CD4-positive, alpha-beta T cell (primary cell): ENCODE data around the gene HIPK2. TPM values are rescaled to one million over a fixed set of nuclear protein-coding genes. Genes with fewer than 3 reads are reported as not detected.

Experiments used
- ATAC-seq: fragments of 200-7000 bp; cut with Tn5 transposase; one replicate; pipeline ENCODE4 v1.10.0; 2022; ENCODE audit warnings: mild to moderate bottlenecking; ENCODE audit not compliant: poor library complexity
- CTCF ChIA-PET: fragments of 350-600 bp; sonication (Branson Sonifier 250); formaldehyde crosslinking; loops from one replicate; lab custom pipeline; 2021; ENCODE audit warnings: antibody characterized with exemption, inconsistent platforms; lab: Charles Lee
- POLR2A ChIA-PET: fragments of 350-600 bp; sonication (Branson Sonifier 250); formaldehyde crosslinking; loops from one replicate; lab custom pipeline; 2021; ENCODE audit warnings: antibody characterized with exemption, inconsistent platforms; lab: Charles Lee
- DNase-seq, 14 experiments: peaks; one replicate each; pipeline ENCODE4 v3.0.0-alpha.2; 2013 to 2020; ENCODE audit warnings: mixed read lengths in 2 of 14
- H3K27ac ChIP-seq, 2 donors: one replicate each; pipeline versions ENCODE4 v1.5.1 to v1.7.0; 2013; ENCODE audit warnings: low read length in 2 of 2, low read depth in 1 of 2, mild to moderate bottlenecking in 1 of 2
- H3K27me3 ChIP-seq, 2 experiments: 1 replicate in 1 of 2; 2 replicates in 1 of 2; pipeline versions ENCODE4 v1.6.1 to v1.7.0; 2013; ENCODE audit warnings: low read length in 2 of 2, control low read depth in 1 of 2, mild to moderate bottlenecking in 1 of 2, moderate library complexity in 1 of 2; ENCODE audit not compliant: insufficient read depth in 2 of 2, control insufficient read depth in 1 of 2
- H3K36me3 ChIP-seq: one replicate; pipeline ENCODE4 v1.6.1; 2013; ENCODE audit warnings: low read length, control low read depth; ENCODE audit not compliant: insufficient read depth
- H3K4me1 ChIP-seq: one replicate; pipeline ENCODE4 v1.6.1; 2013; ENCODE audit warnings: low read length, control low read depth; ENCODE audit not compliant: insufficient read depth
- H3K4me3 ChIP-seq: one replicate; pipeline ENCODE4 v1.5.1; 2013; ENCODE audit warnings: mild to moderate bottlenecking, low read length, moderate library complexity
- H3K9me3 ChIP-seq, 2 experiments: 1 replicate in 1 of 2; 2 replicates in 1 of 2; pipeline versions ENCODE4 v1.6.1 to v1.7.0; 2013; ENCODE audit warnings: low read length in 2 of 2, mild to moderate bottlenecking in 2 of 2, control low read depth in 1 of 2, moderate library complexity in 1 of 2; ENCODE audit not compliant: control insufficient read depth in 1 of 2, insufficient read depth in 1 of 2
- H3K27ac Mint-ChIP-seq: one replicate; pipeline ENCODE4 v1.8.0; 2020; ENCODE audit warnings: mixed read lengths
- H3K27me3 Mint-ChIP-seq: one replicate; pipeline ENCODE4 v1.8.0; 2021; ENCODE audit warnings: mixed read lengths
- H3K36me3 Mint-ChIP-seq: one replicate; pipeline ENCODE4 v1.8.0; 2021; ENCODE audit warnings: low read depth, mixed read lengths
- H3K4me1 Mint-ChIP-seq: one replicate; pipeline ENCODE4 v1.8.0; 2021; ENCODE audit warnings: low read depth, mixed read lengths
- H3K4me3 Mint-ChIP-seq: one replicate; pipeline ENCODE4 v1.8.0; 2020; ENCODE audit warnings: mild to moderate bottlenecking, mixed read lengths
- H3K9me3 Mint-ChIP-seq: one replicate; pipeline ENCODE4 v1.8.0; 2020; ENCODE audit warnings: mixed read lengths
- CTCF ChIP-seq: fragments of 200-600 bp; IDR thresholded peaks from one replicate; pipeline ENCODE4 v1.8.0; 2022; ENCODE audit warnings: antibody characterized with exemption, mild to moderate bottlenecking
- intact Hi-C, 2 experiments: fragments of 100-400 bp; cut with DNase I in 1 of 2; cut with micrococcal nuclease in 1 of 2; formaldehyde crosslinking; loops; one replicate each; pipeline versions ENCODE4 v1.15.1 to v1.9.0; 2023 to 2025; cut with DNase I, micrococcal nuclease
- total RNA-seq, 174 experiments: library from RNA in 2 of 174; stranded (reverse) in 2 of 174; gene quantifications; one replicate each; pipeline ENCODE4 v1.2.3 and lab custom pipeline; 2021 to 2026

Gene HIPK2
- total RNA-seq, 2 experiments from 2014 or later: 36.5 to 37.0 TPM

GRCh38 chr7:139713061-139713460, 64.7 kb downstream of the HIPK2 start:
- Histone ChIP-seq H3K4me3 (no peak overlapping the region), H3K27ac (no peak overlapping the region), H3K9me3 (no peaks in the 10 kb centered on the region), H3K4me1 (no peaks in the 10 kb centered on the region), H3K36me3 (peaks cover 32% of the 10 kb centered on the region), H3K27me3 (no peaks in the 10 kb centered on the region)
- DNase-seq (no peak), ATAC-seq (no peak)
- intact Hi-C loops: no loop called here
- ChIA-PET POLR2A (no interaction called here), CTCF (no interaction called here)
- H3K27ac Mint-ChIP-seq: no peak overlapping the region
- H3K4me1 Mint-ChIP-seq: peaks cover 13% of the 10 kb centered on the region
- no peak for TF ChIP-seq CTCF
- H3K36me3 Mint-ChIP-seq: peaks cover 77% of the 10 kb centered on the region
- no peak overlapping the region for H3K4me3 Mint-ChIP-seq
- no peaks in the 10 kb centered on the region for H3K27me3 Mint-ChIP-seq
- H3K9me3 Mint-ChIP-seq: no peaks in the 10 kb centered on the region

- no peaks in the 10 kb centered on the region for H3K4me1 ChIP-seq
- H3K9me3 ChIP-seq: no peaks in the 10 kb centered on the region
- Mint-ChIP-seq H3K4me3 (no peak overlapping the region), H3K4me1 (peaks cover 13% of the 10 kb centered on the region), H3K36me3 (peaks cover 80% of the 10 kb centered on the region), H3K9me3 (no peaks in the 10 kb centered on the region), H3K27me3 (no peaks in the 10 kb centered on the region), H3K27ac (no peak overlapping the region)
- intact Hi-C loops: no loop called here
- ChIA-PET POLR2A (no interaction called here), CTCF (no interaction called here)
- H3K27me3 ChIP-seq: no peaks in the 10 kb centered on the region
- no peak for DNase-seq
- peaks cover 32% of the 10 kb centered on the region for H3K36me3 ChIP-seq
- TF ChIP-seq CTCF: no peak
- H3K4me3 ChIP-seq: no peak overlapping the region
- no peak overlapping the region for H3K27ac ChIP-seq
- ATAC-seq: no peak
Observed at GRCh38 chr7:139711991-139712743, 65.6 kb downstream of the HIPK2 start.

- ChIA-PET POLR2A (no interaction called here), CTCF (no interaction called here)
- intact Hi-C loops: no loop called here
- H3K9me3 ChIP-seq: no peaks in the 10 kb centered on the region
- peaks cover 18% of the 10 kb centered on the region for H3K36me3 ChIP-seq
- no peaks in the 10 kb centered on the region for H3K27me3 ChIP-seq
- DNase-seq (no peak), ATAC-seq (no peak)
- Mint-ChIP-seq H3K27me3 (no peaks in the 10 kb centered on the region), H3K9me3 (no peaks in the 10 kb centered on the region), H3K4me1 (peaks cover 15% of the 10 kb centered on the region), H3K36me3 (peaks cover 73% of the 10 kb centered on the region), H3K4me3 (no peak overlapping the region), H3K27ac (no peak overlapping the region)
- TF ChIP-seq CTCF: no peak
- no peak overlapping the region for H3K4me3 ChIP-seq
- H3K4me1 ChIP-seq: no peaks in the 10 kb centered on the region
- no peak overlapping the region for H3K27ac ChIP-seq
Observed at GRCh38 chr7:139710036-139710435, 67.8 kb downstream of the HIPK2 start.
